GM18526 (cell line): ENCODE data around the gene RANGAP1.

Source experiments
- POLR2A ChIP-seq: IDR thresholded peaks from 3 replicates; pipeline ENCODE4 v1.6.1; 2011; ENCODE audit not compliant: insufficient read length; ENCODE audit errors: extremely low read depth

Gene RANGAP1

GRCh38 chr22:41308544-41308947 is 22.6 kb upstream of the RANGAP1 start:
- no peak for TF ChIP-seq POLR2A

DNA sequence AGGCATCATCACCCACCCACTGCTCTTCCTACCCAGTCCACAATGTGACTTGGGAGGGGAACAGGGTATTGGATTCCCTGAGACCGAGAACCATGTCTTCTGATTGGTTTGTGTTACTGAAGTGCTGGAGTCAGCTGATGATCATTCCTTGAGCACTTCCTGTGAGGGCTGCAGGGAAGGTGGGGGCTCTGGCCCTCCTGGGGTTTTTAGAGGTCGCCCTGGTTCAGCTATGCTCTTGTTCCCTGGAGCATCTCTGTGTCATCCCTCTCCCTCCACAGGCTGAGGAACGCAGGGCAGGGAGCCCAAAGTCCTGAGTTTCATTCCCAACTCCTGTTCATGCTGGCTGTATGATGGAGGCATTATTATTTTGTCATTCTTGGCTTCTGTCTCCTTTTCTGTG is 22.1 kb upstream of the RANGAP1 start:
- no peak for TF ChIP-seq POLR2A

GRCh38 chr22:41305646-41306045 is 19.7 kb upstream of the RANGAP1 start:
- TF ChIP-seq POLR2A = no peak

DNA sequence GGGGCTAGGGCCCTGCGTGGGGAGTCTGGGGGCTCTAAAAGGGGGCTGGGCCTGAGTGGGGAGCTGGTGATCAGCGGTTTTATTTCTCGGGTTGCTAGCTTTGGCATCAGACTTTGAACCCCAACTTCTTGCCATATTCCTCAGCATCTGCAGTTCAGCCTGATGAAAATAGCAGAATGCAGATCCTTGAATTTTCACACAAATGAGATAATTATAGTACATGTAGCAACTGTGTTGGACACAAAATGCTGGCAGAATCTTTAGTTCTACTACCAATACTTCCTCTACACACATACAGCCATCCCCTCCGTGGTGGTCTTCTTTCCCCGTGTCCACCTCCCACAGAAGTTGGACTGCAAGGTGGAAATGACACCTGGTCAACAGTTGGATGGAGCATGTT is 16.8 kb upstream of the RANGAP1 start:
- TF ChIP-seq POLR2A = no peak

DNA sequence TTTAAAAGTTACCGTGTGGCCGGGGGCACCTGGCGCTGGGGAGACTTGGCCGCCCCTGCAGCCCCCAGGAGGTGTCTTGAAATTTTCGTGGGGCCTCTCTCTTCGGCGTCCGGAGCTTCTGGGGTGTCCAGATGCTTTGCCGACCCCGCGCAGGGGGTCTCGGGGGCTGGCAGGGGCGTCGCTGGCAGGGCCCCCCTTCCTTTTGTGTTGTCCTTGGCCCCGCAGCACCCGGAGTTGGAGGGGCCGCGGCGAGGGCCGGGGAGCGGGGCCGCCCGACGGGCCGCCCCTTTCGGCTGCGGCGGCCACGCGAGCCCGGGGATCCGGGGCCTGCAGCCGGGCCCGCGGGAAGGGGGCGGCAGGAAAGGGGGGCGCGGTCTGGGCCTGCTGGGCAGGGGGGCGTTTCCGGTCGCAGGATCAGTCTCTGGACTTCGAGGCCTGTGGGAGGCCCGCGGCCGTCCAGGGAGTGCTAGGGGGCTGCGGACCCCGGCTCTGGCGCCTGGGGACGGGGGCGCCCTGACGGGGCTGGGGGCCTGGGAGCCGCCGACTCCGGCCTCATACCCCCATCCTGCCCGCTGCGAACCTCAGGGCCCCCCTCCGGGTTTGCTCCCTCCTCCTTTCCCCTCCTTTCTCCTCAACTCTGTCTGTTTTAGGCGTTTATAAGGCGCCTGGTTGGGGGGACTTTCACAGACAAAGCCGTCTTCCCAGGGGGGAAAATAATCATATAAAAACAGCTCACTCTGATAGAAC is 16.2 kb upstream of the RANGAP1 start:
- no peak for TF ChIP-seq POLR2A

GRCh38 chr22:41301085-41302020 is 15.4 kb upstream of the RANGAP1 start, which contains the start of gene ZC3H7B:
Gene ZC3H7B, plus strand, starts transcription at chr22:41301525. Its CDS starts 19,136 bp downstream, at chr22:41320661.
- peak; percentile 77 for TF ChIP-seq POLR2A

GRCh38 chr22:41300661-41301060 is 14.7 kb upstream of the RANGAP1 start:
- TF ChIP-seq POLR2A = no peak

DNA sequence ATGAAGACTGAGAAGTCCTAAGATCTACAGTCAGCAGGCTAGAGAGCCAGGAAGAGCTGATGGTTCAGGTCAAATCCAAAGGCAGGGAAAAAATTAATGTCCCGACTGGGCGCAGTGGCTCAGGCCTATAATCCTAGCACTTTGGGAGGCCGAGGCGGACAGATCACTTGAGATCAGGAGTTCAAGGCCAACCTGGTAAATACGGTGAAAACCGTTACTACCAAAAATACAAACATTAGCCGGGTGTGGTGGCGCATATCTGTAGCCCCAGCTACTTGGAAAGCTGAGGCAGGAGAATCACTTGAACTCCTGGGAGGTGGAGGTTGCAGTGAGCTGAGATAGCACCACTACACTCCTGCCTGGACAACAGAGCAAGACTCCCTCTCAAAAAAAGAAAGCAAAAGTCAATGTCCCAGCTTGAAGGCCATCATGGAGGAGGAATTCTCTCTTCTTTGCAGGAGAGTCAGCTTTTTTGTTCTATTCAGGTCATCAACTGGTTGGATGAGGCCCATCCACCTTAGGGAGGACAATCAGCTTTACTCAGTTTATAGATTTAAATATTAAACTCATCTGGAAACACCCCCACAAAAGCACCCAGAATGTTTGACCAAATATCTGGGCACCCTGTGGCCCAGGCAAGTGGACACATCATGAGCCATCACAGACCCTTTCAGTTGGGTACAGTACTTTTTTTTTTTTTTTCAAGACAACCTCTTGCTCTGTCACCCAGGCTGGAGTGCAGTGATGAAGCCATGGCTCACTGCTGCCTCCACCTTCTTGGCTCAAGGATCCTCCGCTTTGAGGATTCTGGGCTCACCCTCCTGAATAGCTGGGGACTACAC is 11.1 kb upstream of the RANGAP1 start:
- no peak for TF ChIP-seq POLR2A

DNA sequence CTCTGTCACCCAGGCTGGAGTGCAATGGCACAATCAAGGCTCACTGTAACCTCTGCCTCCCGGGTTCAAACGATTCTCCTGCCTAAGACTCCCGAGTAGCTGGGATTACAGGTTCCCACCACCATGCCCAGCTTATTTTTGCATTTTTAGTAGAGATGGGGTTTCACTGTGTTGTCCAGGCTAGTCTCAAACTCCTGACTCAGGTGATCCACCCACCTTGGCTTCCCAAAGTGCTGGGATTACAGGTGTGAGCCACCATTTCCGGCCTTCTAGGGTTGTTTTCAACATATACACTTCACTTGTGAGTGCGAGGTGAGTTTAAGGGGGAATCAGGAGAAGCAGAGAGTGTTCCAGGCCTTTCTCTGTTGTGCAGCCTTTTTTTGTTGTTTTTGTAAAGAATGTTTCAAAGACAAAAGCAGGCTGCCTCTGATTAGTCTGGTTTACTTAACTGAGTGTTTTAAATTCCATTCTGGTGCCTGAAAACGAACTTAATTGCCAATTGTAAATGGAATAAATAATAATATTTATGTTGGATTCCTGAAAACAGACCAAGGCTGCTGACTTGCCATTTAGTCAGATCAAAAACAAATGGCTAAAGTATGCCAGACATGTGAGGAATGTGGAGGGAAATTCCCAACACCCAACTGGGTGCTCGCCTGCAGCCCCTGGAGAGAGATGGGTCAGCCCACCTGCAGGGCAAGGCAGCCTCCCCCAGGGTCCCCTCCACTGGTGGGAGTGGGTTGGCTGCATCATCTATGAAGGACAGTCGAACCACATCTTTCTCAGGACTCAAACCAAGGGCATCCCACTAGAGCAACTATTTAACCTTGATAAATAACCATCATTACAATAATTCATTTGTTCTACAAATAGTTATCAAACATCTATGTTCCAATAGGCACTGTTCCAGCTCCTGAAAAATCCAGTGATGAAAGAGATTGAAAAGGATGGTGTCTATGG is 4.6 kb upstream of the RANGAP1 start:
- no peak for TF ChIP-seq POLR2A

DNA sequence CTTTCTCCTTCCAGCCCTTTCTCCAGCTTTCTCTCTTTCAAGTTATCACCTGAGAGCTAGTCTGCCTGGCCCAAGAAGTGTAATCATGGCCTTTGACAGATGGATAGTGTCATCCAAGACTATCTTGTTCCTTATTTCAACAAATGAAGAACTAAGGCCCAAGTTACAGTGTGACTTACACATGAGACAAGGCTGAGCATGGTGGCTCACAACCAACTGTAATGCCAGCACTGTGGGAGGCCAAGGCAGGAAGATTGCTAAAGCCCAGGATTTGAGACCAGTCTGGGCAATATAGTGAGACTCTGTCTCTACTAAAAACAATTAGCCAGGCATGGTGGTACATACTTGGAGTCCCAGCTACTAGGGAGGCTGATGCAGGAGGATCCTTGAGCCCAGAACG is 3.7 kb upstream of the RANGAP1 start:
- TF ChIP-seq POLR2A = no peak

DNA sequence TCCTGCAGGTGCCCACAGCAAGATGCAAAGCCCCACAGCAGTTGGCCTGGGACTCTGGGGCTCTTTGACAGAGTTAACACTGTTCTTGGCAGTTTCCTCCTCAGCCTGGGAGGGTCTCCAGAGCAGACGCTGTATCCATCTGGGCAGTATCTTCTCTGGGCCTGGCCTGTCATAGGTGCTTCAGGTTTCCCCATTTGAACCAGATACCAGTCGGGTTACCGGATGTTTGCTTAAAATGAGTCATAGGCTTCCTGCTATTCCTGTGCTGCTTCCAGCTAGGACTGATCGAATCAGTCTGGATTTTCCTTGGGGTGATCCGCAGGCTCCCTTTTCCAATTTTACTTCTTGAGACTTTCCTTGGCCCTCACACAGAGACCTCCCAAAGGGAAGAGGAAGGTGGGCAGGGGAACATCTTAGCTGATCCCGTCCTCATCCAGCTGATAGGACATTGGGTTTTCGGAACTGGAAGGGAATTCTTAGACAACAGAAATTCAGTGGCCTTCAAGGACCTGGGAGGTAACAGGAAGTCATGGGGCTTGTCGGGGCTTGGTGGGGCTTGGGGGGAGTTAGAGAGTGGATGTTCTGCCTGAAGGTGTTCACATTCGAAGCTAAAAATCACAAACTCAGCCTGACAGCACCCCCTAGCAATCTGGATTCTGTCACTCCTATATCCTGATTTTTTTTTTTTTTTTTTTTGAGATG is 2.4 kb upstream of the RANGAP1 start:
- TF ChIP-seq POLR2A = no peak

DNA sequence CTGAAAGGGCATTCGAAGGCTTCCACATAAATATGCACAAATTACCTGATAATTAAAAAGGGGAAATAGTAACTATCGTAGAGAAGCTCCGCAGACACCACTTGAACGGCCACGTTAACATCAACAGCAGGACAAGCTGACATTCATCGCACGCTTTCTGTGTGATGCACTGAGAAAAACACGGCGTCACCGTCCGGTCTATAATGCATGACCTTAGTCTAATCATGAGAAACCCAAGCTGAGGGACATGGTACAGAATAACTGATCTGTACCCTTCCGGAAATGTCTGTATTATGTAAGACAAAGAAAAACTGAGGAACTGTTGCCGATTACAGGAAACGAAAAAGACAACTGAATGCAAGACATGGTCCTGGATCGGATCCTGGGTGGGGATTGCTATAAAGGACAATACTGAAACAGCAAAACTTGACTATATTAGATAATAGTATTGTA is 678 bp upstream of the RANGAP1 start:
- no peak for TF ChIP-seq POLR2A

GRCh38 chr22:41285441-41285819 is 557 bp downstream of the RANGAP1 start:
- TF ChIP-seq POLR2A = no peak
